ENCODE data around the gene DIO3.
"Not testable (repeated sequence)": the region's sequence is repeated elsewhere in the genome, so short reads cannot be mapped to it uniquely, and the experiment has no call there.

The DIO3 gene

GRCh38 chr14:101543814-101544213 is 17.5 kb upstream of the DIO3 start:
- DNase-seq: no peak

- DNase-seq: no peak
Measured at GRCh38 chr14:101544550-101544949, 16.7 kb upstream of the DIO3 start.

GRCh38 chr14:101546706-101547105 is 14.6 kb upstream of the DIO3 start:
- no peak for DNase-seq

GRCh38 chr14:101547107-101547738 is 14.1 kb upstream of the DIO3 start:
- no peak for DNase-seq

GRCh38 chr14:101547961-101548669 is 13.2 kb upstream of the DIO3 start:
- no peak for DNase-seq

- DNase-seq: no peak
Measured at GRCh38 chr14:101548710-101549109, 12.6 kb upstream of the DIO3 start.

- no peak for DNase-seq
Measured at GRCh38 chr14:101549154-101549553, 12.1 kb upstream of the DIO3 start.

GRCh38 chr14:101550202-101550912 is 10.9 kb upstream of the DIO3 start:
- not testable (repeated sequence) for DNase-seq

- no peak for DNase-seq
Measured at GRCh38 chr14:101551729-101552595, 9.3 kb upstream of the DIO3 start.

GRCh38 chr14:101552786-101553231 is 8.5 kb upstream of the DIO3 start:
- no peak for DNase-seq

- DNase-seq: no peak
Measured at GRCh38 chr14:101553393-101553792, 7.9 kb upstream of the DIO3 start.

GRCh38 chr14:101553931-101554330 is 7.4 kb upstream of the DIO3 start:
- DNase-seq: no peak

GRCh38 chr14:101554991-101555668 is 6.2 kb upstream of the DIO3 start:
- DNase-seq: no peak

GRCh38 chr14:101555669-101556043 is 5.6 kb upstream of the DIO3 start:
- DNase-seq: not testable (repeated sequence)

GRCh38 chr14:101556131-101556530 is 5.2 kb upstream of the DIO3 start:
- DNase-seq: no peak

GRCh38 chr14:101556566-101557320 is 4.6 kb upstream of the DIO3 start:
- DNase-seq: no peak

GRCh38 chr14:101557321-101557695 is 4.0 kb upstream of the DIO3 start:
- no peak for DNase-seq

- DNase-seq: no peak
Measured at GRCh38 chr14:101557811-101558738, 3.2 kb upstream of the DIO3 start.

- DNase-seq: no peak
Measured at GRCh38 chr14:101558739-101559240, 2.5 kb upstream of the DIO3 start.

- DNase-seq: no peak
Measured at GRCh38 chr14:101559250-101559623, 2.1 kb upstream of the DIO3 start.
